Measurements from ENCODE around the gene KRT31.
"Not testable (repeated sequence)": the region's sequence is repeated elsewhere in the genome, so short reads cannot be mapped to it uniquely, and the experiment has no call there.

GRCh38 chr17:41395044-41395443 lies 2.4 kb downstream of the KRT31 start:
- not testable (repeated sequence) for TF ChIP-seq CTCF, POLR2A, EP300 (IDR thresholded peaks at IDR 0.05)
